HepG2 (cell line): ENCODE measurements around the gene EXOSC7. TPM values are rescaled to one million over a fixed set of nuclear protein-coding genes. Genes with fewer than 3 reads are reported as not detected.

ENCODE experiments used
- ATAC-seq: fragments of 200-7000 bp; cut with Tn5 transposase; 3 replicates; pipeline ENCODE4 v1.9.1; 2020; ENCODE audit warnings: mild to moderate bottlenecking, moderate library complexity
- BruUV-seq: library from RNA; stranded (reverse); fragments of 400-500 nt; replicated peaks from 2 replicates; lab custom pipeline; 2021; lab: Mats Ljungman, UMichigan
- CTCF ChIA-PET: fragments of 300-600 bp; formaldehyde crosslinking; extraction: SDS; loops from one replicate; lab custom pipeline; 2021; ENCODE audit warnings: low total read pairs, inconsistent platforms, low intra/inter-chr PET ratio; lab: Yijun Ruan, JAX
- POLR2A ChIA-PET: fragments of 350-600 bp; sonication (Branson Sonifier 250); formaldehyde crosslinking; loops from one replicate; lab custom pipeline; 2020; ENCODE audit warnings: antibody characterized with exemption, inconsistent platforms; lab: Yijun Ruan, JAX
- DNase-seq: peaks from one replicate; pipeline ENCODE4 v3.0.0-alpha.2; 2015; ENCODE audit warnings: low spot score
- FAIRE-seq: peaks from 3 replicates; lab custom pipeline; 2011; peaks lifted over from hg19 to GRCh38; lab: Jason Lieb, UNC
- H2AFZ ChIP-seq: one replicate; pipeline ENCODE4 v1.6.1; 2011; ENCODE audit warnings: low read length, inconsistent platforms
- H3K27ac ChIP-seq: fragments of 300-600 bp; 3 replicates; pipeline ENCODE4 v1.8.0; 2011; ENCODE audit warnings: mixed run types, mild to moderate bottlenecking, mixed read lengths, low read length, inconsistent platforms; ENCODE audit not compliant: insufficient read depth; ENCODE audit errors: extremely low read length
- H3K27me3 ChIP-seq, 2 experiments: fragments of 200-600 bp in 1 of 2; 2 replicates in 1 of 2; 3 replicates in 1 of 2; pipeline versions ENCODE4 v1.6.0 to v1.8.0; 2011; ENCODE audit warnings: low read length in 2 of 2, mild to moderate bottlenecking in 2 of 2, moderate library complexity in 2 of 2, inconsistent platforms in 1 of 2; ENCODE audit not compliant: insufficient read depth in 2 of 2, control insufficient read depth in 1 of 2
- H3K36me3 ChIP-seq, 2 experiments: fragments of 200-600 bp in 1 of 2; replicated peaks in 1 of 2; 2 replicates in 1 of 2; 3 replicates in 1 of 2; pipeline versions ENCODE4 v1.5.1 to v1.8.0; 2011; ENCODE audit warnings: low read length in 2 of 2, inconsistent platforms in 1 of 2; ENCODE audit not compliant: insufficient read depth in 2 of 2, control insufficient read depth in 1 of 2
- H3K4me1 ChIP-seq: 2 replicates; pipeline ENCODE4 v1.5.1; 2012; ENCODE audit warnings: low read length, inconsistent platforms; ENCODE audit not compliant: insufficient read depth
- H3K4me2 ChIP-seq: 2 replicates; pipeline ENCODE4 v1.6.0; 2011; ENCODE audit warnings: low read depth, low read length, inconsistent platforms
- H3K4me3 ChIP-seq, 3 experiments: fragments of 200-600 bp in 1 of 3; sonication (generic), shearing (Covaris generic) in 1 of 3; replicated peaks in 1 of 3; 2 replicates each; pipeline ENCODE4 v1.5.1; 2011 to 2016; ENCODE audit warnings: low read length in 3 of 3, inconsistent platforms in 2 of 3, low read depth in 2 of 3, mild to moderate bottlenecking in 2 of 3, control low read depth in 1 of 3, mixed read lengths in 1 of 3; ENCODE audit not compliant: insufficient read depth in 1 of 3
- H3K79me2 ChIP-seq: one replicate; pipeline ENCODE4 v1.6.1; 2011; ENCODE audit warnings: low read length, inconsistent platforms; ENCODE audit not compliant: insufficient read depth
- H3K9ac ChIP-seq: 2 replicates; pipeline ENCODE4 v1.6.0; 2011; ENCODE audit warnings: mild to moderate bottlenecking, low read depth, low read length, inconsistent platforms; ENCODE audit not compliant: insufficient read depth
- H3K9me3 ChIP-seq: 2 replicates; pipeline ENCODE4 v1.5.1; 2012; ENCODE audit warnings: mild to moderate bottlenecking, low read length
- H4K20me1 ChIP-seq: 2 replicates; pipeline ENCODE4 v1.6.0; 2011; ENCODE audit warnings: inconsistent platforms, mild to moderate bottlenecking, low read length, moderate library complexity; ENCODE audit not compliant: insufficient read depth
- AGO2 ChIP-seq: fragments of 200-400 bp; formaldehyde crosslinking; optimal IDR thresholded peaks from 2 replicates; pipeline ENCODE3; 2017; ENCODE audit warnings: mild to moderate bottlenecking, low read depth, low read length, moderate library complexity
- DPF2 ChIP-seq: sonication (generic); formaldehyde crosslinking; IDR thresholded peaks from 2 replicates; pipeline ENCODE4 v1.4.0; 2020; ENCODE audit warnings: mild to moderate bottlenecking, low read depth, missing genetic modification reagents, borderline replicate concordance
- NFIC ChIP-seq: IDR thresholded peaks from 2 replicates; pipeline ENCODE4 v1.6.1; 2012; ENCODE audit warnings: mild to moderate bottlenecking, low read length, inconsistent platforms
- SALL1 ChIP-seq: sonication (generic); formaldehyde crosslinking; IDR thresholded peaks from 2 replicates; pipeline ENCODE4 v1.8.0; 2022; ENCODE audit warnings: mild to moderate bottlenecking, missing genetic modification reagents
- SRSF1 ChIP-seq: fragments of 200-400 bp; formaldehyde crosslinking; optimal IDR thresholded peaks from 2 replicates; pipeline ENCODE3; 2017; ENCODE audit warnings: mild to moderate bottlenecking, low read depth, low read length, moderate library complexity
- ZNF274 ChIP-seq: sonication (generic); formaldehyde crosslinking; IDR thresholded peaks from 2 replicates; pipeline ENCODE4 v1.5.1; 2020; ENCODE audit warnings: mild to moderate bottlenecking, missing genetic modification reagents
- ZNF33B ChIP-seq: sonication (generic); formaldehyde crosslinking; IDR thresholded peaks from 2 replicates; pipeline ENCODE4 v1.5.1; 2020; ENCODE audit warnings: mild to moderate bottlenecking, missing genetic modification reagents
- in situ Hi-C: cut with HindIII; loops from 2 replicates; pipeline ENCODE4 v1.10.0; 2017; ENCODE audit warnings: low pct_unique_long_range_greater_than_20kb; ENCODE audit not compliant: extremely low pct_ligation_motif_present
- intact Hi-C: fragments of 100-400 bp; cut with micrococcal nuclease; formaldehyde crosslinking; loops from one replicate; pipeline ENCODE4 v1.10.0; 2022; ENCODE audit not compliant: unreplicated experiment
- polyA plus RNA-seq, 8 experiments: library from polyadenylated mRNA; depleted of rRNA in 3 of 8; stranded (reverse) in 7 of 8; unstranded in 1 of 8; fragments of >200 nt; fragmentation: Illumina TruSeq in 4 of 8; extraction: Trizol in 4 of 8; gene quantifications; 2 replicates each; pipeline versions ENCODE4 v1.2.1 to v1.2.3, GENCODE V29; 2011 to 2016; ENCODE audit warnings: low read depth in 4 of 8, missing spikeins in 1 of 8, mixed read lengths in 1 of 8; ENCODE audit not compliant: insufficient read depth in 1 of 8
- total RNA-seq, 5 experiments: library from RNA; depleted of rRNA; stranded (reverse); fragments of >200 nt; fragmentation: Illumina TruSeq; extraction: Trizol; gene quantifications; 2 replicates each; pipeline ENCODE4 v1.2.3, GENCODE V29; 2016; ENCODE audit warnings: low read depth in 1 of 5
- TF ChIP-seq, protein P1 (sequence below): sonication (generic); formaldehyde crosslinking; IDR thresholded peaks from 2 replicates; pipeline ENCODE4 v1.4.0; 2020; ENCODE audit warnings: mild to moderate bottlenecking, missing genetic modification reagents
- TF ChIP-seq, protein P2 (sequence below): sonication (generic); formaldehyde crosslinking; IDR thresholded peaks from 2 replicates; pipeline ENCODE4 v1.4.0; 2020; ENCODE audit warnings: low read depth, missing genetic modification reagents
- TF ChIP-seq, protein P3 (sequence below): sonication (generic); formaldehyde crosslinking; IDR thresholded peaks from 2 replicates; pipeline ENCODE4 v1.5.0; 2020; ENCODE audit warnings: missing genetic modification reagents

The EXOSC7 gene
- total and polyA plus RNA-seq, 2 of the 13 experiments (the other 11 are each of a cell fraction or from before 2014, with no cell fraction given), result 68.3 to 74.7 TPM

DNA sequence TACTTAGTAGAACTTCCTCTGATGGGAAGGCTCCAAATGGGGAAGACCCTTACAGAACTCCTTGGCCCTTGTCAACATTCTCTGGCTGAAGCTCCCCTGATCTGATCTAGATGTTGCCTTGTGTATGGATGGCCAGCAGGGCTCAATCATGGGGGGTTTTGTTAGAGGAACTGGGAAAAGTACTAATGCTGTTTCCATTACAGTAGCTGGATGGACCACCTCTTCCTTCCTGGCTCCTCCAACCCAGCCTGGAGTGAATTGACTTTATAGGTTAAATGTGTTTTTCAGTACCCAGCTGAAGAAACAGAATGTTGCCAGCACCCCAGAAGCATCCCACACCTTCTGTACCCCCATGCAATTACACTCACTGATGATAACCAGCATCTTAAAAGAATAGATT is 27.4 kb downstream of the EXOSC7 start:
- Histone ChIP-seq H3K4me1 (peaks cover 12% of the 10 kb centered on the region), H3K9me3 (no peaks in the 10 kb centered on the region), H4K20me1 (no peaks in the 10 kb centered on the region), H3K27ac (no peak overlapping the region), H3K4me3 (no peak overlapping the region), H3K27me3 (no peaks in the 10 kb centered on the region), H3K36me3 (peaks cover 29 to 76% of the 10 kb centered on the region in 2 experiments), H3K9ac (no peak overlapping the region), H2AFZ (no peak overlapping the region), H3K79me2 (no peaks in the 10 kb centered on the region), H3K4me2 (no peak overlapping the region)
- in situ Hi-C loops (no loop called here), intact Hi-C loops (no loop called here)
- ChIA-PET POLR2A (no interaction called here), CTCF (no interaction called here)
- FAIRE-seq, result no peak
- TF ChIP-seq SRSF1 (no peak), AGO2 (no peak), NFIC (no peak), ZNF274 (CRISPR knock-in tag) (no peak), SALL1 (CRISPR knock-in tag) (no peak), ZNF33B (CRISPR knock-in tag) (no peak), DPF2 (CRISPR knock-in tag) (no peak)
- TF ChIP-seq, protein P1, sequence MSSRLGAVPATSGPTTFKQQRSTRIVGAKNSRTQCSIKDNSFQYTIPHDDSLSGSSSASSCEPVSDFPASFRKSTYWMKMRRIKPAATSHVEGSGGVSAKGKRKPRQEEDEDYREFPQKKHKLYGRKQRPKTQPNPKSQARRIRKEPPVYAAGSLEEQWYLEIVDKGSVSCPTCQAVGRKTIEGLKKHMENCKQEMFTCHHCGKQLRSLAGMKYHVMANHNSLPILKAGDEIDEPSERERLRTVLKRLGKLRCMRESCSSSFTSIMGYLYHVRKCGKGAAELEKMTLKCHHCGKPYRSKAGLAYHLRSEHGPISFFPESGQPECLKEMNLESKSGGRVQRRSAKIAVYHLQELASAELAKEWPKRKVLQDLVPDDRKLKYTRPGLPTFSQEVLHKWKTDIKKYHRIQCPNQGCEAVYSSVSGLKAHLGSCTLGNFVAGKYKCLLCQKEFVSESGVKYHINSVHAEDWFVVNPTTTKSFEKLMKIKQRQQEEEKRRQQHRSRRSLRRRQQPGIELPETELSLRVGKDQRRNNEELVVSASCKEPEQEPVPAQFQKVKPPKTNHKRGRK (CRISPR knock-in tag), result no peak
- TF ChIP-seq, protein P2, sequence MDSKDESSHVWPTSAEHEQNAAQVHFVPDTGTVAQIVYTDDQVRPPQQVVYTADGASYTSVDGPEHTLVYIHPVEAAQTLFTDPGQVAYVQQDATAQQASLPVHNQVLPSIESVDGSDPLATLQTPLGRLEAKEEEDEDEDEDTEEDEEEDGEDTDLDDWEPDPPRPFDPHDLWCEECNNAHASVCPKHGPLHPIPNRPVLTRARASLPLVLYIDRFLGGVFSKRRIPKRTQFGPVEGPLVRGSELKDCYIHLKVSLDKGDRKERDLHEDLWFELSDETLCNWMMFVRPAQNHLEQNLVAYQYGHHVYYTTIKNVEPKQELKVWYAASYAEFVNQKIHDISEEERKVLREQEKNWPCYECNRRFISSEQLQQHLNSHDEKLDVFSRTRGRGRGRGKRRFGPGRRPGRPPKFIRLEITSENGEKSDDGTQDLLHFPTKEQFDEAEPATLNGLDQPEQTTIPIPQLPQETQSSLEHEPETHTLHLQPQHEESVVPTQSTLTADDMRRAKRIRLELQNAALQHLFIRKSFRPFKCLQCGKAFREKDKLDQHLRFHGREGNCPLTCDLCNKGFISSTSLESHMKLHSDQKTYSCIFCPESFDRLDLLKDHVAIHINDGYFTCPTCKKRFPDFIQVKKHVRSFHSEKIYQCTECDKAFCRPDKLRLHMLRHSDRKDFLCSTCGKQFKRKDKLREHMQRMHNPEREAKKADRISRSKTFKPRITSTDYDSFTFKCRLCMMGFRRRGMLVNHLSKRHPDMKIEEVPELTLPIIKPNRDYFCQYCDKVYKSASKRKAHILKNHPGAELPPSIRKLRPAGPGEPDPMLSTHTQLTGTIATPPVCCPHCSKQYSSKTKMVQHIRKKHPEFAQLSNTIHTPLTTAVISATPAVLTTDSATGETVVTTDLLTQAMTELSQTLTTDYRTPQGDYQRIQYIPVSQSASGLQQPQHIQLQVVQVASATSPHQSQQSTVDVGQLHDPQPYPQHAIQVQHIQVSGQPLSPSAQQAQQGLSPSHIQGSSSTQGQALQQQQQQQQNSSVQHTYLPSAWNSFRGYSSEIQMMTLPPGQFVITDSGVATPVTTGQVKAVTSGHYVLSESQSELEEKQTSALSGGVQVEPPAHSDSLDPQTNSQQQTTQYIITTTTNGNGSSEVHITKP, result no peak
- TF ChIP-seq, protein P3, sequence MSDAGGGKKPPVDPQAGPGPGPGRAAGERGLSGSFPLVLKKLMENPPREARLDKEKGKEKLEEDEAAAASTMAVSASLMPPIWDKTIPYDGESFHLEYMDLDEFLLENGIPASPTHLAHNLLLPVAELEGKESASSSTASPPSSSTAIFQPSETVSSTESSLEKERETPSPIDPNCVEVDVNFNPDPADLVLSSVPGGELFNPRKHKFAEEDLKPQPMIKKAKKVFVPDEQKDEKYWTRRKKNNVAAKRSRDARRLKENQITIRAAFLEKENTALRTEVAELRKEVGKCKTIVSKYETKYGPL (CRISPR knock-in tag), result no peak
- ATAC-seq, result no peak
- no TSS peak for BruUV-seq
- DNase-seq, result no peak
